HG02840 (cell line): ENCODE data around the gene OLFML3.
"Not testable (repeated sequence)": the region's sequence is repeated elsewhere in the genome, so short reads cannot be mapped to it uniquely, and the experiment has no call there.

Experiments used
- ATAC-seq: cut with Tn5 transposase; IDR thresholded peaks from one replicate; pipeline ENCODE4 v1.9.1; 2021; ENCODE audit warnings: mild to moderate bottlenecking, moderate library complexity, moderate number of reproducible peaks; ENCODE audit not compliant: unreplicated experiment, low FRiP score

The OLFML3 gene

GRCh38 chr1:113987259-113987658, 8.0 kb downstream of the OLFML3 start:
- no peak for ATAC-seq

GRCh38 chr1:113990530-113990929, 11.3 kb downstream of the OLFML3 start:
- ATAC-seq: no peak

- no peak for ATAC-seq
Observed at GRCh38 chr1:113990961-113991360, 11.7 kb downstream of the OLFML3 start.

GRCh38 chr1:113991467-113991997, 12.3 kb downstream of the OLFML3 start:
- no peak for ATAC-seq

- ATAC-seq: no peak
Observed at GRCh38 chr1:113993072-113993471, 13.8 kb downstream of the OLFML3 start.

GRCh38 chr1:113993766-113994165, 14.5 kb downstream of the OLFML3 start:
- ATAC-seq: no peak

- ATAC-seq: no peak
Observed at GRCh38 chr1:113995382-113995781, 16.1 kb downstream of the OLFML3 start.

GRCh38 chr1:113998361-113998760, 19.1 kb downstream of the OLFML3 start:
- no peak for ATAC-seq

- no peak for ATAC-seq
Observed at GRCh38 chr1:113999233-113999632, 20.0 kb downstream of the OLFML3 start.

- ATAC-seq: no peak
Observed at GRCh38 chr1:113999799-114000198, 20.5 kb downstream of the OLFML3 start.

- no peak for ATAC-seq
Observed at GRCh38 chr1:114000406-114000805, 21.1 kb downstream of the OLFML3 start.

GRCh38 chr1:114002492-114003239, 23.4 kb downstream of the OLFML3 start:
- ATAC-seq: no peak

- no peak for ATAC-seq
Observed at GRCh38 chr1:114003431-114003830, 24.2 kb downstream of the OLFML3 start.

GRCh38 chr1:114006825-114007224, 27.6 kb downstream of the OLFML3 start:
- ATAC-seq: not testable (repeated sequence)

GRCh38 chr1:114008480-114008941, 29.2 kb downstream of the OLFML3 start:
- no peak for ATAC-seq

- ATAC-seq: no peak
Observed at GRCh38 chr1:114008993-114009392, 29.7 kb downstream of the OLFML3 start.

GRCh38 chr1:114009393-114009792, 30.1 kb downstream of the OLFML3 start:
- no peak for ATAC-seq

GRCh38 chr1:114010433-114011184, 31.3 kb downstream of the OLFML3 start:
- no peak for ATAC-seq

GRCh38 chr1:114011796-114012195, 32.5 kb downstream of the OLFML3 start:
- no peak for ATAC-seq

- no peak for ATAC-seq
Observed at GRCh38 chr1:114015075-114015474, 35.8 kb downstream of the OLFML3 start.

- not testable (repeated sequence) for ATAC-seq
Observed at GRCh38 chr1:114019724-114020123, 40.5 kb downstream of the OLFML3 start.
